ENCODE data around the gene USP24. TPM values are rescaled to one million over a fixed set of nuclear protein-coding genes. Genes with fewer than 3 reads are reported as not detected.
"Not testable (repeated sequence)": the region's sequence is repeated elsewhere in the genome, so short reads cannot be mapped to it uniquely, and the experiment has no call there.

Gene USP24
- total and polyA plus RNA-seq, 3 experiments from 2014 or later = 7.5 to 51.6 (median 51.5) TPM

- H3K9me3 Mint-ChIP-seq; H3K27ac ChIP-seq (ENCODE audit: low read depth, low read length); H3K4me3 ChIP-seq (ENCODE audit: low read length); DNase-seq; CTCF ChIA-PET; H3K27me3 ChIP-seq (ENCODE audit: insufficient read depth, low read length, poor library complexity, severe bottlenecking); H3K9me3 ChIP-seq (ENCODE audit: low read length); H3K27me3 Mint-ChIP-seq; H3K4me3 Mint-ChIP-seq; H3K36me3 ChIP-seq (ENCODE audit: insufficient read depth, low read length); POLR2A ChIA-PET: not testable (repeated sequence)
- Mint-ChIP-seq H3K27ac (peak overlapping the region in 3 of 8 donors; percentile 7 to 70 (median 36)), H3K4me1 (peaks cover 69 to 92% (median 81%) of the 10 kb centered on the region in 3 donors), H3K36me3 (peaks cover 0 to 15% (median 7%) of the 10 kb centered on the region in 3 donors)
- H3K4me1 ChIP-seq (ENCODE audit: insufficient read depth, low read length) = peaks cover 32% of the 10 kb centered on the region
Observed at GRCh38 chr1:55191219-55191952, 23.8 kb downstream of the USP24 start.

DNA sequence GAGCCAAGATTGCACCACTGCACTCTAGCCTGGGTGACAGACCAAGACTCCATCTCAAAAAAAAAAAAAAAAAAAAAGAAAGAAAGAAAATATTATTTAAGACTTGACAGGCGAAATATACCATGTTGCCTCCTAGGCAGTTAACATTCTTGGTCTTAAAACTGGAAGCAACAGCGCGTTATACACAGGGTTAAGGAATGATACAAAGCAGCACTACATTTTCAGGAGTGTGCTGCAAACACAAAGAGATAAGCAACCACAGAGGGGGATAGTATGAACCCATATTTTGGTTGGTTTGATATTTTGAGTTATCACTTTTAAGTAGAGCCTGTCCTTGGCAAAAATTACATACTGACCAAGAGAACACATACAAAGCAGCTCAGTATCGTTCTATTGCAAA, 25.1 kb downstream of the USP24 start:
- peaks cover 64 to 90% (median 80%) of the 10 kb centered on the region in 3 donors for H3K4me1 Mint-ChIP-seq
- H3K36me3 ChIP-seq (ENCODE audit: insufficient read depth, low read length) = no peaks in the 10 kb centered on the region
- no peak overlapping the region for H3K27ac ChIP-seq (ENCODE audit: low read depth, low read length)
- peaks cover 26% of the 10 kb centered on the region for H3K4me1 ChIP-seq (ENCODE audit: insufficient read depth, low read length)
- ChIA-PET CTCF (interaction anchor here (1.3 kb wide), 1 partner anchor 20 kb away, joined by 3 read pairs; no protein-coding TSS in a partner anchor), POLR2A (no interaction called here)
- DNase-seq = no peak
- H3K27me3 Mint-ChIP-seq = no peaks in the 10 kb centered on the region
- peaks cover 0 to 2% (median 0%) of the 10 kb centered on the region in 5 donors for H3K9me3 Mint-ChIP-seq
- no peak overlapping the region for H3K4me3 ChIP-seq (ENCODE audit: low read length)
- peak overlapping the region in 1 of 8 donors; percentile 15 for H3K27ac Mint-ChIP-seq
- H3K27me3 ChIP-seq (ENCODE audit: insufficient read depth, low read length, poor library complexity, severe bottlenecking) = no peaks in the 10 kb centered on the region
- no peak overlapping the region for H3K4me3 Mint-ChIP-seq
- H3K36me3 Mint-ChIP-seq = peaks cover 2 to 16% (median 10%) of the 10 kb centered on the region in 3 donors
- no peaks in the 10 kb centered on the region for H3K9me3 ChIP-seq (ENCODE audit: low read length)

DNA sequence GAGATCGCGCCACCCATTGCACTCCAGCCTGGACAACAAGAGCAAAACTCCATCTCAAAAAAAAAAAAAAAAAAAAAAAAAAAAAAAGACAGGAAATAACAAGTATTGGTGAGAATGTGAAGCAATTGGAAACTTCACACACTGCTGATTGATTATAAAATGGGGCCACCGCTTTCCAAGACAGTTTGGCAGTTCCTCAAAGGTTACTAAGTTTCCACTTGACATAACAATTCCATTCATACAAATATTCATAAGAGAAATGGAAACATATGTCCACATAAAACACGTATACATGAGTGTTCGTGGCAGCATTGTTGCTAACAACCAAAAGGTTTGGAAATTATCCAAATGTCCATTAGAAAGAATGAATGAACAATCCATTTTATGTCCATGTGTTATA, 26.3 kb downstream of the USP24 start:
- POLR2A ChIA-PET = no interaction called here
- H3K27ac Mint-ChIP-seq = peak overlapping the region in 3 of 8 donors; percentile 14 to 63 (median 26)
- peaks cover 6 to 7% (median 6%) of the 10 kb centered on the region in 5 donors for H3K9me3 Mint-ChIP-seq
- Histone ChIP-seq H3K27me3 (ENCODE audit: insufficient read depth, low read length, poor library complexity, severe bottlenecking) (no peaks in the 10 kb centered on the region), H3K27ac (ENCODE audit: low read depth, low read length) (no peak overlapping the region), H3K36me3 (ENCODE audit: insufficient read depth, low read length) (no peaks in the 10 kb centered on the region), H3K4me3 (ENCODE audit: low read length) (no peak overlapping the region), H3K4me1 (ENCODE audit: insufficient read depth, low read length) (peaks cover 17% of the 10 kb centered on the region), H3K9me3 (ENCODE audit: low read length) (no peaks in the 10 kb centered on the region)
- H3K4me1 Mint-ChIP-seq = peaks cover 62 to 85% (median 77%) of the 10 kb centered on the region in 3 donors
- no peaks in the 10 kb centered on the region for H3K27me3 Mint-ChIP-seq
- H3K36me3 Mint-ChIP-seq = peaks cover 9 to 16% (median 11%) of the 10 kb centered on the region in 3 donors
- no peak for DNase-seq
- CTCF ChIA-PET = interaction anchor here (1.3 kb wide), 1 partner anchor 21 kb away, joined by 3 read pairs; no protein-coding TSS in a partner anchor
- H3K4me3 Mint-ChIP-seq = peak overlapping the region in 1 of 7 donors; percentile 54

DNA sequence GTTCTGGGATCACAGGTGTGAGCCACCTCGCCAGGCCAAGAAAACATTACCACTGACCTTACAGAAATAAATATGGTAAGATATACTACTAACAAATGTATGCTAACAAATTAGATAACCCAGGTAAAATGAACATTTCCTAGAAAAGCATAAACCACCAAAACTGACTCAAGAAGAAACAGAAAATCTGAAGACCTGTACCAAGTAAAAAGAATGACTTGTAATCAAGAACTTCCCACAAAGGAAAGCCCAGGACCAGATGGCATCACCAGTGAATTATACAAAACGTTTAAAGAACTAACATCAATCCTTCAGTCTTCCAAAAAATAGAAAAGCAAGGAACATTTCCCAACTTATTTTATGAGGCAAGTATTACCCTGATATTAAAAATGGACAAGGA, 29.3 kb downstream of the USP24 start:
- POLR2A ChIA-PET = no interaction called here
- no peak overlapping the region for H3K4me3 Mint-ChIP-seq
- peaks cover 66 to 89% (median 85%) of the 10 kb centered on the region in 3 donors for H3K4me1 Mint-ChIP-seq

DNA sequence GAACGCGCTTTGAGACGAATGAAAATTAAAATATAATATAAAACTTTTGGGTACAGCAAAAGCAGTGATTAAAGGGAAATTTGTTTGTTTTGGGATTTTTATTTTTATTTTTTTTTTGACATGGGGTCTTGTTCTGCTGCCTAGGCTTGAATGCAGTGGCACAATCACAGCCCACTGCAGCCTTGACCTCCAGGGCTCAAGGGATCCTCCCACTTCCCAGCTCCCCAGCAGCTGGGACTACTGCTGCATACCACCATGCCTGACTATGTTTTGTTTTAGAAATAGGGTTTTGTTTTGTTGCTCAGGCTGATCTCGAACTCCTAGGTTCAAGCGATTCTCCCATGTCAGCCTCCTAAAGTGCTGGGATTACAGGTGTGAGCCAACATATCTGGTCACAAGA, 30.3 kb downstream of the USP24 start:
- Histone ChIP-seq H3K27me3 (ENCODE audit: insufficient read depth, low read length, poor library complexity, severe bottlenecking) (no peaks in the 10 kb centered on the region), H3K4me1 (ENCODE audit: insufficient read depth, low read length) (peaks cover 18% of the 10 kb centered on the region), H3K36me3 (ENCODE audit: insufficient read depth, low read length) (no peaks in the 10 kb centered on the region), H3K27ac (ENCODE audit: low read depth, low read length) (no peak overlapping the region), H3K4me3 (ENCODE audit: low read length) (no peak overlapping the region), H3K9me3 (ENCODE audit: low read length) (no peaks in the 10 kb centered on the region)
- ChIA-PET CTCF (no interaction called here), POLR2A (no interaction called here)
- peak overlapping the region in 1 of 8 donors; percentile 61 for H3K27ac Mint-ChIP-seq
- H3K27me3 Mint-ChIP-seq = no peaks in the 10 kb centered on the region
- peaks cover 10 to 20% (median 15%) of the 10 kb centered on the region in 3 donors for H3K36me3 Mint-ChIP-seq
- H3K9me3 Mint-ChIP-seq = peaks cover 6 to 10% (median 8%) of the 10 kb centered on the region in 5 donors
- H3K4me1 Mint-ChIP-seq = peaks cover 70 to 89% (median 86%) of the 10 kb centered on the region in 3 donors
- H3K4me3 Mint-ChIP-seq = peak overlapping the region in 1 of 7 donors; percentile 6
- no peak for DNase-seq

More for the DNA sequence above, 29.3 kb downstream of the USP24 start:
- H3K36me3 Mint-ChIP-seq = peaks cover 10 to 20% (median 15%) of the 10 kb centered on the region in 3 donors
- Histone ChIP-seq H3K4me3 (ENCODE audit: low read length) (no peak overlapping the region), H3K36me3 (ENCODE audit: insufficient read depth, low read length) (no peaks in the 10 kb centered on the region), H3K27ac (ENCODE audit: low read depth, low read length) (no peak overlapping the region), H3K27me3 (ENCODE audit: insufficient read depth, low read length, poor library complexity, severe bottlenecking) (no peaks in the 10 kb centered on the region), H3K9me3 (ENCODE audit: low read length) (no peaks in the 10 kb centered on the region), H3K4me1 (ENCODE audit: insufficient read depth, low read length) (peaks cover 18% of the 10 kb centered on the region)
- no peaks in the 10 kb centered on the region for H3K27me3 Mint-ChIP-seq
- DNase-seq = no peak
- H3K27ac Mint-ChIP-seq = peak overlapping the region in 2 of 8 donors; percentile 15 to 36
- CTCF ChIA-PET = no interaction called here
- H3K9me3 Mint-ChIP-seq = peaks cover 6 to 10% (median 8%) of the 10 kb centered on the region in 5 donors

DNA sequence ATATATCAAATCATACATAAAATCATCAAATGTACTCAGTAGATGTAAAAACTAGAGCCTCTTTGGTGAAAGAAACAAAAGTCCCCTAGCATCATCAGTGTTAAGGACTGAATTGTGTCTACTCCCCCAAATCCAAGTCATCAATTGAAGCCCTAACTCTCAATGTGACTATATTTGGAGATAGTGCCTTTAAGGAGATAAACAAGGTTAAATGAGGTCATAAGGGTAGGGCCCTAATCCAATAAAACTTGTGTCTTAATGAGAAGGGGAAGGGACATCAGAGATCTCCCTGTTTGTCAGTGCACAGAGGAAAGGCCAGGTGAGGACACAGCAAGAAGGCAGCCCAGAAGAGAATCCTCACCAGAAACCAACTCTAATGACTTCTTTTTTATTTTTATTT, 33.5 kb downstream of the USP24 start:
- Mint-ChIP-seq H3K36me3 (peaks cover 15 to 36% (median 15%) of the 10 kb centered on the region in 3 donors), H3K27ac (peak overlapping the region in 1 of 8 donors; percentile 12), H3K27me3 (no peaks in the 10 kb centered on the region), H3K4me3 (peak overlapping the region in 1 of 7 donors; percentile 64), H3K4me1 (peaks cover 63 to 81% (median 79%) of the 10 kb centered on the region in 3 donors), H3K9me3 (peaks cover 6 to 10% (median 8%) of the 10 kb centered on the region in 5 donors)
- ChIA-PET POLR2A (no interaction called here), CTCF (no interaction called here)
- no peak for DNase-seq
- no peaks in the 10 kb centered on the region for H3K9me3 ChIP-seq (ENCODE audit: low read length)
- H3K27ac ChIP-seq (ENCODE audit: low read depth, low read length) = no peak overlapping the region
- no peaks in the 10 kb centered on the region for H3K27me3 ChIP-seq (ENCODE audit: insufficient read depth, low read length, poor library complexity, severe bottlenecking)
- H3K36me3 ChIP-seq (ENCODE audit: insufficient read depth, low read length) = peaks cover 2% of the 10 kb centered on the region
- peaks cover 11% of the 10 kb centered on the region for H3K4me1 ChIP-seq (ENCODE audit: insufficient read depth, low read length)
- no peak overlapping the region for H3K4me3 ChIP-seq (ENCODE audit: low read length)

GRCh38 chr1:55180075-55180670, 35.0 kb downstream of the USP24 start:
- CTCF ChIA-PET = no interaction called here

More at GRCh38 chr1:55180075-55180670, 35.0 kb downstream of the USP24 start:
- DNase-seq = no peak
- Histone ChIP-seq H3K27ac (ENCODE audit: low read depth, low read length) (no peak overlapping the region), H3K4me3 (ENCODE audit: low read length) (no peak overlapping the region), H3K27me3 (ENCODE audit: insufficient read depth, low read length, poor library complexity, severe bottlenecking) (no peaks in the 10 kb centered on the region), H3K4me1 (ENCODE audit: insufficient read depth, low read length) (peaks cover 7% of the 10 kb centered on the region), H3K36me3 (ENCODE audit: insufficient read depth, low read length) (peaks cover 7% of the 10 kb centered on the region), H3K9me3 (ENCODE audit: low read length) (no peaks in the 10 kb centered on the region)
- peaks cover 53 to 74% (median 66%) of the 10 kb centered on the region in 3 donors for H3K4me1 Mint-ChIP-seq
- H3K4me3 Mint-ChIP-seq = no peak overlapping the region
- peaks cover 13 to 40% (median 14%) of the 10 kb centered on the region in 3 donors for H3K36me3 Mint-ChIP-seq
- peak overlapping the region in 4 of 8 donors; percentile 30 to 70 (median 46) for H3K27ac Mint-ChIP-seq
- peaks cover 5 to 10% (median 8%) of the 10 kb centered on the region in 5 donors for H3K9me3 Mint-ChIP-seq
- POLR2A ChIA-PET = no interaction called here
- H3K27me3 Mint-ChIP-seq = no peaks in the 10 kb centered on the region

All from CD8-positive, alpha-beta memory T cell (primary cell).